AG04450 (cell line): Measurements from ENCODE around the gene CCSER2. TPM values are rescaled to one million over a fixed set of nuclear protein-coding genes. Genes with fewer than 3 reads are reported as not detected.

Experiments used
- CTCF ChIA-PET: fragments of 300-600, 350-600 bp; formaldehyde crosslinking; extraction: SDS; loops from one replicate; lab custom pipeline; 2022; ENCODE audit warnings: antibody characterized with exemption, inconsistent platforms; lab: Charles Lee
- POLR2A ChIA-PET: fragments of 350-600 bp; formaldehyde crosslinking; extraction: SDS; loops from one replicate; lab custom pipeline; 2021; ENCODE audit warnings: antibody characterized with exemption, inconsistent platforms; lab: Yijun Ruan, JAX
- DNase-seq: peaks from one replicate; pipeline ENCODE4 v3.0.0-alpha.2; 2011; ENCODE audit warnings: low read depth, low spot score
- H3K27ac ChIP-seq: one replicate; pipeline ENCODE4 v1.5.1; 2012; ENCODE audit warnings: low read depth, low read length, control low read depth
- H3K27me3 ChIP-seq: one replicate; pipeline ENCODE4 v1.6.0; 2012; ENCODE audit warnings: low read length; ENCODE audit not compliant: control insufficient read depth, insufficient read depth
- H3K4me3 ChIP-seq: 2 replicates; pipeline ENCODE4 v1.5.1; 2011; ENCODE audit warnings: mild to moderate bottlenecking, low read depth, low read length, control low read depth
- H3K9me3 ChIP-seq: 2 replicates; pipeline ENCODE4 v1.5.1; 2012; ENCODE audit warnings: low read length; ENCODE audit not compliant: control insufficient read depth, insufficient read depth
- CTCF ChIP-seq: IDR thresholded peaks from 2 replicates; pipeline ENCODE4 v1.5.1; 2011; ENCODE audit warnings: low read depth, low read length, control low read depth, inconsistent platforms
- polyA plus RNA-seq: library from polyadenylated mRNA; depleted of rRNA; stranded (reverse); fragments of >200 nt; gene quantifications from 2 replicates; pipeline ENCODE4 v1.2.3, GENCODE V29; 2011

Gene CCSER2
- polyA plus RNA-seq, 1 experiment, result 51.0 TPM

- POLR2A ChIA-PET, result no interaction called here
- CTCF ChIA-PET, result interaction anchor here (0.8 to 2.2 kb wide), 3 partner anchors 167 to 279 kb away, joined by 3 to 13 read pairs (median 4); no protein-coding TSS in a partner anchor
- Histone ChIP-seq H3K27me3 (peaks cover 5% of the 10 kb centered on the region), H3K27ac (no peak overlapping the region), H3K4me3 (no peak overlapping the region), H3K9me3 (peaks cover 8% of the 10 kb centered on the region)
- DNase-seq, result no peak
- no peak for TF ChIP-seq CTCF
Measured at GRCh38 chr10:84542522-84543490, 214.4 kb downstream of the CCSER2 start.

GRCh38 chr10:84543948-84544347 lies 215.6 kb downstream of the CCSER2 start:
- no peak for TF ChIP-seq CTCF
- Histone ChIP-seq H3K9me3 (peaks cover 8% of the 10 kb centered on the region), H3K27me3 (peaks cover 5% of the 10 kb centered on the region), H3K27ac (no peak overlapping the region), H3K4me3 (no peak overlapping the region)
- no peak for DNase-seq
- POLR2A ChIA-PET, result no interaction called here
- CTCF ChIA-PET, result interaction anchor here (0.6 to 1.1 kb wide), 2 partner anchors 169 to 499 kb away, joined by 4 read pairs; no protein-coding TSS in a partner anchor

- Histone ChIP-seq H3K4me3 (no peak overlapping the region), H3K9me3 (peaks cover 8% of the 10 kb centered on the region), H3K27me3 (peaks cover 8% of the 10 kb centered on the region), H3K27ac (no peak overlapping the region)
- CTCF ChIA-PET, result interaction anchor here (0.6 kb wide), 1 partner anchor 95 kb away, joined by 3 read pairs; no protein-coding TSS in a partner anchor
- POLR2A ChIA-PET, result no interaction called here
- DNase-seq, result no peak
- no peak for TF ChIP-seq CTCF
Measured at GRCh38 chr10:84545651-84546050, 217.3 kb downstream of the CCSER2 start.

- Histone ChIP-seq H3K9me3 (peaks cover 3% of the 10 kb centered on the region), H3K27me3 (peaks cover 8% of the 10 kb centered on the region), H3K4me3 (no peak overlapping the region), H3K27ac (no peak overlapping the region)
- CTCF ChIA-PET, result interaction anchor here (5.9 kb wide), 1 partner anchor 9 kb away, joined by 33 read pairs; no protein-coding TSS in a partner anchor
- POLR2A ChIA-PET, result no interaction called here
- no peak for DNase-seq
- no peak for TF ChIP-seq CTCF
Measured at GRCh38 chr10:84546609-84547008, 218.2 kb downstream of the CCSER2 start.

GRCh38 chr10:84547616-84548015 lies 219.2 kb downstream of the CCSER2 start:
- ChIA-PET POLR2A (no interaction called here), CTCF (interaction anchor here (5.9 kb wide), 1 partner anchor 10 kb away, joined by 33 read pairs; no protein-coding TSS in a partner anchor)
- no peak for DNase-seq
- no peak overlapping the region for H3K4me3 ChIP-seq
- H3K9me3 ChIP-seq, result no peaks in the 10 kb centered on the region
- no peak for TF ChIP-seq CTCF
- H3K27me3 ChIP-seq, result peaks cover 8% of the 10 kb centered on the region
- no peak overlapping the region for H3K27ac ChIP-seq
